ENCODE results near the gene KDM4C.

GRCh38 chr9:7147121-7148090, 389.6 kb downstream of the KDM4C start:
- TF ChIP-seq EZH2 (IDR thresholded peaks at IDR 0.05; ENCODE audit: borderline replicate concordance, low read depth, low read length, severe bottlenecking) (no peak), CTCF (IDR thresholded peaks at IDR 0.05; ENCODE audit: borderline replicate concordance, extremely low read depth, low read length, poor library complexity, severe bottlenecking) (no peak)

Data from DND-41 (cell line).